ENCODE measurements around the gene DIP2C. TPM values are rescaled to one million over a fixed set of nuclear protein-coding genes. Genes with fewer than 3 reads are reported as not detected.

Gene DIP2C
- polyA plus RNA-seq, 3 donors = 0.11 TPM; not detected in 2

- WGBS (ENCODE audit: insufficient coverage) = 89% methylated on average over 13 of the region's 14 CpGs
- H3K27me3 Mint-ChIP-seq (ENCODE audit: low read depth in 3 of 3) = peaks cover 4 to 8% (median 6%) of the 10 kb centered on the region in 3 donors
- Histone ChIP-seq H3K27ac (ENCODE audit: low read depth in 1 of 2, low read length in 2 of 2) (no peak overlapping the region), H3K4me2 (replicated peaks; ENCODE audit: extremely low read depth, low read length, poor library complexity, severe bottlenecking) (no peak overlapping the region), H3K79me2 (ENCODE audit: insufficient read depth, low read length) (no peaks in the 10 kb centered on the region), H3K4me3 (replicated peaks in 1 of 3; ENCODE audit: low read depth in 2 of 3, low read length in 3 of 3) (no peak overlapping the region), H3K9me3 (replicated peaks in 1 of 2; ENCODE audit: control insufficient read depth in 1 of 2, insufficient read depth in 1 of 2, low read length in 2 of 2) (peaks cover 16 to 19% of the 10 kb centered on the region in 2 donors), H3K27me3 (ENCODE audit: control insufficient read depth in 2 of 2, insufficient read depth in 2 of 2, low read length in 2 of 2) (no peaks in the 10 kb centered on the region), H3K9ac (ENCODE audit: insufficient read depth, low read length, poor library complexity, severe bottlenecking) (no peak overlapping the region), H2AFZ (ENCODE audit: insufficient read depth, low read depth, low read length, poor library complexity, severe bottlenecking) (no peak overlapping the region), H3K4me1 (ENCODE audit: control insufficient read depth in 1 of 2, insufficient read depth in 2 of 2, low read length in 2 of 2) (no peaks in the 10 kb centered on the region), H4K20me1 (ENCODE audit: insufficient read depth, low read length) (no peaks in the 10 kb centered on the region), H3K36me3 (replicated peaks in 1 of 2; ENCODE audit: control insufficient read depth in 1 of 2, insufficient read depth in 2 of 2, low read length in 2 of 2) (no peaks in the 10 kb centered on the region)
- no peaks in the 10 kb centered on the region for H3K4me1 Mint-ChIP-seq
- no peak overlapping the region for H3K27ac Mint-ChIP-seq
- no peak for DNase-seq
- intact Hi-C loops (cut with micrococcal nuclease) = no loop called here
- TF ChIP-seq, protein P1, sequence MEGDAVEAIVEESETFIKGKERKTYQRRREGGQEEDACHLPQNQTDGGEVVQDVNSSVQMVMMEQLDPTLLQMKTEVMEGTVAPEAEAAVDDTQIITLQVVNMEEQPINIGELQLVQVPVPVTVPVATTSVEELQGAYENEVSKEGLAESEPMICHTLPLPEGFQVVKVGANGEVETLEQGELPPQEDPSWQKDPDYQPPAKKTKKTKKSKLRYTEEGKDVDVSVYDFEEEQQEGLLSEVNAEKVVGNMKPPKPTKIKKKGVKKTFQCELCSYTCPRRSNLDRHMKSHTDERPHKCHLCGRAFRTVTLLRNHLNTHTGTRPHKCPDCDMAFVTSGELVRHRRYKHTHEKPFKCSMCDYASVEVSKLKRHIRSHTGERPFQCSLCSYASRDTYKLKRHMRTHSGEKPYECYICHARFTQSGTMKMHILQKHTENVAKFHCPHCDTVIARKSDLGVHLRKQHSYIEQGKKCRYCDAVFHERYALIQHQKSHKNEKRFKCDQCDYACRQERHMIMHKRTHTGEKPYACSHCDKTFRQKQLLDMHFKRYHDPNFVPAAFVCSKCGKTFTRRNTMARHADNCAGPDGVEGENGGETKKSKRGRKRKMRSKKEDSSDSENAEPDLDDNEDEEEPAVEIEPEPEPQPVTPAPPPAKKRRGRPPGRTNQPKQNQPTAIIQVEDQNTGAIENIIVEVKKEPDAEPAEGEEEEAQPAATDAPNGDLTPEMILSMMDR (IDR thresholded peaks at IDR 0.05) = no peak
- no peak overlapping the region for H3K4me3 Mint-ChIP-seq
- H3K36me3 Mint-ChIP-seq = no peaks in the 10 kb centered on the region
- H3K9me3 Mint-ChIP-seq = peaks cover 2 to 19% (median 11%) of the 10 kb centered on the region in 7 donors
These were observed 43.3 kb downstream of the DIP2C start for GRCh38 chr10:646118-646524.

- no peaks in the 10 kb centered on the region for H3K36me3 ChIP-seq (replicated peaks in 1 of 2; ENCODE audit: control insufficient read depth in 1 of 2, insufficient read depth in 2 of 2, low read length in 2 of 2)
- H3K4me1 ChIP-seq (ENCODE audit: control insufficient read depth in 1 of 2, insufficient read depth in 2 of 2, low read length in 2 of 2) = no peaks in the 10 kb centered on the region
- no peak overlapping the region for H3K9ac ChIP-seq (ENCODE audit: insufficient read depth, low read length, poor library complexity, severe bottlenecking)
- H3K27me3 Mint-ChIP-seq (ENCODE audit: low read depth in 3 of 3) = peaks cover 4 to 6% (median 6%) of the 10 kb centered on the region in 3 donors
- H3K9me3 Mint-ChIP-seq = peaks cover 2 to 21% (median 13%) of the 10 kb centered on the region in 7 donors
- 100% methylated on average over 3 of the region's 5 CpGs for WGBS (ENCODE audit: insufficient coverage)
- H3K36me3 Mint-ChIP-seq = no peaks in the 10 kb centered on the region
- H3K4me2 ChIP-seq (replicated peaks; ENCODE audit: extremely low read depth, low read length, poor library complexity, severe bottlenecking) = no peak overlapping the region
- H3K79me2 ChIP-seq (ENCODE audit: insufficient read depth, low read length) = no peaks in the 10 kb centered on the region
- H3K27me3 ChIP-seq (ENCODE audit: control insufficient read depth in 2 of 2, insufficient read depth in 2 of 2, low read length in 2 of 2) = no peaks in the 10 kb centered on the region
- H3K4me3 ChIP-seq (replicated peaks in 1 of 3; ENCODE audit: low read depth in 2 of 3, low read length in 3 of 3) = no peak overlapping the region
- H4K20me1 ChIP-seq (ENCODE audit: insufficient read depth, low read length) = no peaks in the 10 kb centered on the region
- no peak overlapping the region for H2AFZ ChIP-seq (ENCODE audit: insufficient read depth, low read depth, low read length, poor library complexity, severe bottlenecking)
- H3K27ac Mint-ChIP-seq = no peak overlapping the region
- intact Hi-C loops (cut with micrococcal nuclease) = no loop called here
- no peaks in the 10 kb centered on the region for H3K4me1 Mint-ChIP-seq
- H3K4me3 Mint-ChIP-seq = no peak overlapping the region
- no peak overlapping the region for H3K27ac ChIP-seq (ENCODE audit: low read depth in 1 of 2, low read length in 2 of 2)
- H3K9me3 ChIP-seq (replicated peaks in 1 of 2; ENCODE audit: control insufficient read depth in 1 of 2, insufficient read depth in 1 of 2, low read length in 2 of 2) = peaks cover 16 to 19% of the 10 kb centered on the region in 2 donors
- no peak for DNase-seq
- TF ChIP-seq, protein P1 (IDR thresholded peaks at IDR 0.05) = no peak
These were observed 44.5 kb downstream of the DIP2C start for GRCh38 chr10:644943-645334.

Data from CD14-positive monocyte (primary cell).